ENCODE measurements around the gene RAB14.
"Not testable (repeated sequence)": the region's sequence is repeated elsewhere in the genome, so short reads cannot be mapped to it uniquely, and the experiment has no call there.

RAB14 gene

GRCh38 chr9:121189006-121189405 is 12.7 kb downstream of the RAB14 start:
- no peak for DNase-seq

- no peak for DNase-seq
Observed at GRCh38 chr9:121187636-121188305, 13.9 kb downstream of the RAB14 start.

GRCh38 chr9:121185774-121186403 is 15.8 kb downstream of the RAB14 start:
- DNase-seq: no peak

GRCh38 chr9:121185178-121185745 is 16.4 kb downstream of the RAB14 start:
- DNase-seq: no peak

- DNase-seq: no peak
Observed at GRCh38 chr9:121184463-121184862, 17.2 kb downstream of the RAB14 start.

- no peak for DNase-seq
Observed at GRCh38 chr9:121183666-121184423, 17.8 kb downstream of the RAB14 start.

GRCh38 chr9:121182989-121183388 is 18.7 kb downstream of the RAB14 start:
- no peak for DNase-seq

GRCh38 chr9:121182101-121182836 is 19.4 kb downstream of the RAB14 start:
- DNase-seq: no peak

GRCh38 chr9:121179930-121180681 is 21.6 kb downstream of the RAB14 start:
- DNase-seq: no peak

GRCh38 chr9:121179373-121179721 is 22.3 kb downstream of the RAB14 start:
- DNase-seq: not testable (repeated sequence)

GRCh38 chr9:121178676-121179372 is 22.8 kb downstream of the RAB14 start:
- DNase-seq: no peak

GRCh38 chr9:121173501-121173900 is 28.2 kb downstream of the RAB14 start:
- DNase-seq: no peak

- no peak for DNase-seq
Observed at GRCh38 chr9:121172726-121173487, 28.8 kb downstream of the RAB14 start.

GRCh38 chr9:121171236-121171635 is 30.4 kb downstream of the RAB14 start:
- no peak for DNase-seq

- DNase-seq: no peak
Observed at GRCh38 chr9:121169094-121169601, 32.5 kb downstream of the RAB14 start.

- no peak for DNase-seq
Observed at GRCh38 chr9:121168052-121168451, 33.6 kb downstream of the RAB14 start.

- no peak for DNase-seq
Observed at GRCh38 chr9:121160025-121160424, 41.6 kb downstream of the RAB14 start.

- no peak for DNase-seq
Observed at GRCh38 chr9:121157939-121158338, 43.7 kb downstream of the RAB14 start.

- DNase-seq: no peak
Observed at GRCh38 chr9:121156263-121156731, 45.4 kb downstream of the RAB14 start.

GRCh38 chr9:121154782-121155181 is 46.9 kb downstream of the RAB14 start:
- DNase-seq: no peak
